PC-9 (cell line): Measurements from ENCODE around the gene VMO1.

ENCODE experiments used
- CTCF ChIP-seq: fragments of 200-600 bp; sonication (generic); conservative IDR thresholded peaks from 2 replicates; pipeline ENCODE4 v1.6.1; 2017; ENCODE audit warnings: mixed run types, antibody characterized with exemption, mild to moderate bottlenecking, moderate library complexity
- EZH2 ChIP-seq: fragments of 200-600 bp; sonication (generic); IDR thresholded peaks from 2 replicates; pipeline ENCODE4 v1.8.0; 2017; ENCODE audit warnings: antibody characterized with exemption, low read depth

- TF ChIP-seq CTCF: no peak
- no peak for TF ChIP-seq EZH2
Measured at GRCh38 chr17:4742629-4743028, 43.5 kb downstream of the VMO1 start.
